Body of pancreas (tissue), 4 donors: ENCODE measurements around the gene JAML.

ENCODE experiments used
- CTCF ChIP-seq, 7 experiments: fragments of 450-650 bp in 4 of 7; fragments of 200-600 bp in 3 of 7; sonication (generic) in 3 of 7; IDR thresholded peaks; one replicate each; pipeline ENCODE4 v1.5.1; 2016 to 2019; ENCODE audit warnings: antibody characterized with exemption in 7 of 7
- POLR2A ChIP-seq, 3 donors: fragments of 450-650 bp; IDR thresholded peaks; one replicate each; pipeline ENCODE4 v1.6.1; 2016; ENCODE audit warnings: antibody characterized with exemption in 3 of 3, mild to moderate bottlenecking in 2 of 3

GRCh38 chr11:118239509-118240205, 14.8 kb upstream of the JAML start:
- no peak for TF ChIP-seq POLR2A (IDR thresholded peaks at IDR 0.05)
- TF ChIP-seq CTCF (IDR thresholded peaks at IDR 0.05) = no peak
